ENCODE data around the gene CD300LD.

Gene CD300LD

DNA sequence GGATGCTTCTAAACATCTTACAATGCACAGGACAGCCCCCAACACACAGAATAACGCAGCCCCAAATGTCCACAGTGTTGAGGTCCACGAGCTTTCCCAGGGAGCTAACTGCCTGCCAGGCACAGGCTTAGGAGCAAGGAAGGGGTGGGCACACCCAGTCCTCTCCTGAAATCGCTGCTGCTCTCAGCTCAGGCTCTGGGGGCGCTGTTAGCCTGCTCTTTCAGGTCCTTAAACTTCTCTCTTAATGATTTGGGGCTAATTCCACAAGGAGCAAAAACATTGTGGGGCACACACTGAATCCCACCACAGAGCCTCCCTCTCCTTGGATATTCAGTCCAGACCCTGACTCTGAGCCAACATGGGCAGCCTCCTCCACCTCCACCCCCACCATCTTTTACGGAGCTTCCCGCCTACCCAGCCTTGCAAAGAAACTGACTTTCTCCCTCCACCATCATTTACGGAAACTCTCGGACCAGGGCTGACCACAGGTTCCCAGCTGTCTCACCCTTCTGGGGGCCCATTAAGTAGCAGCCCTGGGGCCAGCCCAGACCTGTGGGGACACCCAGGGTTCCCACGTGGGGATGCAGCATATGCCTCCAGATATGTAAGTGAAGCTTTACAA lies 25.8 kb downstream of the CD300LD start:
- H3K27me3 ChIP-seq (ENCODE audit: low read length) = no peaks in the 10 kb centered on the region; the same call in 1 of the 2 replicates

DNA sequence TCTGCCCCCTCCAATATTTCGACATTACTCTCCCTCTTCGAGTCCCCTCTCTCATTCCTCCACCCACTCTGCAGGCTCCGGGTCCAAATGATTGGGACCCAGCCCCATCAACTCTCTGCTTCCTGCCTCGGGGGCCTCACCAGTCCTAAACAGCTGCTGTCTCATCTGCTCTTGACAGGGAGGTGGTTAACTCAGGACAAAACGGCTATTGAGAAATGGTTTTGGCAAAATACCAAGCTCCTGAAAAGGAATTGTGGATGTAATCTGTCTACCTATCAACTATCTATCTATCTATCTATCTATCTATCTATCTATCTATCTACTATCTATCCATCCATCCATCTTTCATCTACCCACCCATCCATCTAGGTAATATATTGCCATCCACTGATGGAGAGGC lies 27.0 kb downstream of the CD300LD start:
- Histone ChIP-seq H3K79me2 (ENCODE audit: insufficient read depth, low read length) (no peaks in the 10 kb centered on the region), H4K20me1 (ENCODE audit: low read depth, low read length) (no peaks in the 10 kb centered on the region), H3K9ac (ENCODE audit: low read length) (no peak overlapping the region), H3K4me2 (ENCODE audit: low read depth, low read length, poor library complexity, severe bottlenecking) (no peak overlapping the region), H3K27me3 (ENCODE audit: low read length) (no peaks in the 10 kb centered on the region), H2AFZ (ENCODE audit: low read depth, low read length, severe bottlenecking) (no peak overlapping the region), H3F3A (ENCODE audit: insufficient read depth) (no peaks in the 10 kb centered on the region), H3K9me2 (replicated peaks; ENCODE audit: insufficient read depth, low read length) (no peaks in the 10 kb centered on the region), H3K9me3 (ENCODE audit: insufficient read depth, low read length) (no peaks in the 10 kb centered on the region), H3K27ac (ENCODE audit: low read depth, low read length) (no peak overlapping the region), H3K4me3 (ENCODE audit: insufficient read depth, low read length, poor library complexity, severe bottlenecking) (no peak overlapping the region), H3K36me3 (ENCODE audit: low read length) (no peaks in the 10 kb centered on the region)
- no peak for TF ChIP-seq EZH2phosphoT487 (conservative IDR thresholded peaks at IDR 0.05; ENCODE audit: low read length)
- TF ChIP-seq, protein P1, sequence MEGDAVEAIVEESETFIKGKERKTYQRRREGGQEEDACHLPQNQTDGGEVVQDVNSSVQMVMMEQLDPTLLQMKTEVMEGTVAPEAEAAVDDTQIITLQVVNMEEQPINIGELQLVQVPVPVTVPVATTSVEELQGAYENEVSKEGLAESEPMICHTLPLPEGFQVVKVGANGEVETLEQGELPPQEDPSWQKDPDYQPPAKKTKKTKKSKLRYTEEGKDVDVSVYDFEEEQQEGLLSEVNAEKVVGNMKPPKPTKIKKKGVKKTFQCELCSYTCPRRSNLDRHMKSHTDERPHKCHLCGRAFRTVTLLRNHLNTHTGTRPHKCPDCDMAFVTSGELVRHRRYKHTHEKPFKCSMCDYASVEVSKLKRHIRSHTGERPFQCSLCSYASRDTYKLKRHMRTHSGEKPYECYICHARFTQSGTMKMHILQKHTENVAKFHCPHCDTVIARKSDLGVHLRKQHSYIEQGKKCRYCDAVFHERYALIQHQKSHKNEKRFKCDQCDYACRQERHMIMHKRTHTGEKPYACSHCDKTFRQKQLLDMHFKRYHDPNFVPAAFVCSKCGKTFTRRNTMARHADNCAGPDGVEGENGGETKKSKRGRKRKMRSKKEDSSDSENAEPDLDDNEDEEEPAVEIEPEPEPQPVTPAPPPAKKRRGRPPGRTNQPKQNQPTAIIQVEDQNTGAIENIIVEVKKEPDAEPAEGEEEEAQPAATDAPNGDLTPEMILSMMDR (IDR thresholded peaks at IDR 0.05; ENCODE audit: insufficient read depth, low read length, poor library complexity, severe bottlenecking) = no peak

More for the DNA sequence above, 25.8 kb downstream of the CD300LD start:
- H3K79me2 ChIP-seq (ENCODE audit: insufficient read depth, low read length) = no peaks in the 10 kb centered on the region
- no peak for TF ChIP-seq EZH2phosphoT487 (conservative IDR thresholded peaks at IDR 0.05; ENCODE audit: low read length)
- TF ChIP-seq, protein P1 (IDR thresholded peaks at IDR 0.05; ENCODE audit: insufficient read depth, low read length, poor library complexity, severe bottlenecking) = peak; percentile 61
- H3F3A ChIP-seq (ENCODE audit: insufficient read depth) = no peaks in the 10 kb centered on the region
- no peaks in the 10 kb centered on the region for H4K20me1 ChIP-seq (ENCODE audit: low read depth, low read length)
- H3K36me3 ChIP-seq (ENCODE audit: low read length) = no peaks in the 10 kb centered on the region
- no peak overlapping the region for H3K4me2 ChIP-seq (ENCODE audit: low read depth, low read length, poor library complexity, severe bottlenecking)
- H3K27ac ChIP-seq (ENCODE audit: low read depth, low read length) = no peak overlapping the region
- H2AFZ ChIP-seq (ENCODE audit: low read depth, low read length, severe bottlenecking) = no peak overlapping the region
- no peak overlapping the region for H3K4me3 ChIP-seq (ENCODE audit: insufficient read depth, low read length, poor library complexity, severe bottlenecking)
- H3K9me3 ChIP-seq (ENCODE audit: insufficient read depth, low read length) = no peaks in the 10 kb centered on the region
- H3K9ac ChIP-seq (ENCODE audit: low read length) = no peak overlapping the region
- no peaks in the 10 kb centered on the region for H3K9me2 ChIP-seq (replicated peaks; ENCODE audit: insufficient read depth, low read length)

DNA sequence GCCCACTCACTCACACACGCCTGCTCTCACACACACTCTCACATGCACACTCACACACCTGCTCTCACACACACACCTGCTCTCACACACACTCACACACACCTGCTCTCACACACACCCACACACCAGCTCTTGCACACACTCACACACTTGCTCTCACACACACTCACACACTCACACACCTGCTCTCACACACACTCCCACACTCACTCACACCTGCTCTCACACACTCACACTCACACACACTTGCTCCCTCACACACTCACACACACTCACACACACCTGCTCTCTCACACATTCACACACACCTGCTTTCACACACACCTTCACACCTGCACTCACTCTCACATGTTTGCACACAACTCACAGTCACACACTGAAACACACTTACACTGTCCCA lies 28.7 kb downstream of the CD300LD start:
- H3K9ac ChIP-seq (ENCODE audit: low read length) = no peak overlapping the region

More for the DNA sequence above, 28.7 kb downstream of the CD300LD start:
- H3K27ac ChIP-seq (ENCODE audit: low read depth, low read length) = no peak overlapping the region
- H3F3A ChIP-seq (ENCODE audit: insufficient read depth) = no peaks in the 10 kb centered on the region
- H3K79me2 ChIP-seq (ENCODE audit: insufficient read depth, low read length) = no peaks in the 10 kb centered on the region
- no peak for TF ChIP-seq EZH2phosphoT487 (conservative IDR thresholded peaks at IDR 0.05; ENCODE audit: low read length)
- TF ChIP-seq, protein P1 (IDR thresholded peaks at IDR 0.05; ENCODE audit: insufficient read depth, low read length, poor library complexity, severe bottlenecking) = no peak
- H3K4me2 ChIP-seq (ENCODE audit: low read depth, low read length, poor library complexity, severe bottlenecking) = no peak overlapping the region
- H3K27me3 ChIP-seq (ENCODE audit: low read length) = no peaks in the 10 kb centered on the region
- H3K4me3 ChIP-seq (ENCODE audit: insufficient read depth, low read length, poor library complexity, severe bottlenecking) = no peak overlapping the region
- H4K20me1 ChIP-seq (ENCODE audit: low read depth, low read length) = no peaks in the 10 kb centered on the region
- no peak overlapping the region for H2AFZ ChIP-seq (ENCODE audit: low read depth, low read length, severe bottlenecking)
- H3K9me3 ChIP-seq (ENCODE audit: insufficient read depth, low read length) = no peaks in the 10 kb centered on the region
- no peaks in the 10 kb centered on the region for H3K36me3 ChIP-seq (ENCODE audit: low read length)
- H3K9me2 ChIP-seq (replicated peaks; ENCODE audit: insufficient read depth, low read length) = no peaks in the 10 kb centered on the region

Data from SU-DHL-6 (cell line).